OCI-LY7 (cell line): Measurements from ENCODE around the gene ARHGAP9. TPM values are rescaled to one million over a fixed set of nuclear protein-coding genes. Genes with fewer than 3 reads are reported as not detected.
A peak's percentile ranks its signal among the peaks of the same experiment; 100 is the strongest.

Source experiments
- BruUV-seq: library from RNA; stranded (reverse); fragments of 400-500 nt; replicated peaks from 2 replicates; lab custom pipeline; 2021; lab: Mats Ljungman, UMichigan
- CTCF ChIA-PET: fragments of 300-600 bp; sonication (Branson Sonifier 250); formaldehyde crosslinking; loops from one replicate; lab custom pipeline; 2022; ENCODE audit warnings: antibody characterized with exemption; ENCODE audit not compliant: unreplicated experiment; lab: Charles Lee
- POLR2A ChIA-PET: fragments of 300-600 bp; sonication (Branson Sonifier 250); formaldehyde crosslinking; loops from one replicate; lab custom pipeline; 2022; ENCODE audit warnings: antibody characterized with exemption; lab: Charles Lee
- DNase-seq: peaks from one replicate; pipeline ENCODE4 v3.0.0-alpha.2; 2015; ENCODE audit warnings: low spot score
- H2AFZ ChIP-seq: fragments of 200-600 bp; sonication (generic), shearing (Covaris generic); 2 replicates; pipeline ENCODE4 v1.6.1; 2014; ENCODE audit warnings: mild to moderate bottlenecking, antibody characterized with exemption, low read length, moderate library complexity
- H3K27ac ChIP-seq: fragments of 200-600 bp; sonication (generic); 2 replicates; pipeline ENCODE4 v1.5.1; 2014; ENCODE audit warnings: mixed run types, low read depth, mild to moderate bottlenecking, moderate library complexity, low read length, inconsistent platforms; ENCODE audit not compliant: poor library complexity, severe bottlenecking
- H3K36me3 ChIP-seq: fragments of 200-600 bp; sonication (generic); 2 replicates; pipeline ENCODE4 v1.6.1; 2014; ENCODE audit warnings: mild to moderate bottlenecking, antibody characterized with exemption, low read length, moderate library complexity, mixed read lengths; ENCODE audit not compliant: insufficient read depth
- H3K4me1 ChIP-seq: fragments of 200-600 bp; sonication (generic); 2 replicates; pipeline ENCODE4 v1.5.1; 2014; ENCODE audit warnings: mild to moderate bottlenecking, low read length; ENCODE audit not compliant: insufficient read depth, poor library complexity, severe bottlenecking
- H3K4me2 ChIP-seq: fragments of 200-600 bp; sonication (generic); 2 replicates; pipeline ENCODE4 v1.6.1; 2014; ENCODE audit warnings: mild to moderate bottlenecking, low read length
- H3K4me3 ChIP-seq: fragments of 200-600 bp; sonication (generic); 2 replicates; pipeline ENCODE4 v1.5.1; 2014; ENCODE audit warnings: mild to moderate bottlenecking, low read depth, low read length; ENCODE audit not compliant: poor library complexity, severe bottlenecking
- H3K79me2 ChIP-seq: fragments of 200-600 bp; sonication (generic); 2 replicates; pipeline ENCODE4 v1.6.1; 2016; ENCODE audit warnings: low read depth, mild to moderate bottlenecking, low read length, moderate library complexity, mixed read lengths; ENCODE audit not compliant: insufficient read depth
- H3K9me2 ChIP-seq: fragments of 200-600 bp; sonication (generic); 2 replicates; pipeline ENCODE4 v1.6.1; 2016; ENCODE audit warnings: mild to moderate bottlenecking, low read length, mixed read lengths; ENCODE audit not compliant: insufficient read depth
- H3K9me3 ChIP-seq: fragments of 200-600 bp; sonication (generic); 2 replicates; pipeline ENCODE4 v1.6.1; 2014; ENCODE audit warnings: mild to moderate bottlenecking, mixed run types, low read length, mixed read lengths
- H4K20me1 ChIP-seq: fragments of 200-600 bp; sonication (generic); 2 replicates; pipeline ENCODE4 v1.6.1; 2014; ENCODE audit warnings: mild to moderate bottlenecking, antibody characterized with exemption, low read length, moderate library complexity, mixed read lengths; ENCODE audit not compliant: insufficient read depth
- EZH2phosphoT487 ChIP-seq: fragments of 200-600 bp; sonication (generic); IDR thresholded peaks from 2 replicates; pipeline ENCODE4 v1.6.1; 2018; ENCODE audit warnings: low read depth, borderline replicate concordance, mild to moderate bottlenecking, mixed run types, antibody characterized with exemption, low read length, moderate library complexity, mixed read lengths
- intact Hi-C: fragments of 100-400 bp; cut with micrococcal nuclease; formaldehyde crosslinking; loops from one replicate; pipeline ENCODE4 v1.10.0; 2022; ENCODE audit not compliant: unreplicated experiment
- total RNA-seq, 2 experiments: library from RNA; depleted of rRNA in 1 of 2; stranded (reverse); fragments of >200 nt in 1 of 2; shearing (Covaris generic) in 1 of 2; gene quantifications; 2 replicates each; pipeline ENCODE4 v1.2.3, GENCODE V29; 2014 to 2022
- TF ChIP-seq, protein P1 (sequence below): fragments of 200-600 bp; sonication (generic); conservative IDR thresholded peaks from 2 replicates; pipeline ENCODE4 v1.5.1; 2014; ENCODE audit warnings: mild to moderate bottlenecking, antibody characterized with exemption, low read length, moderate library complexity, mixed read lengths

The ARHGAP9 gene
- total RNA-seq, 2 experiments from 2014 or later, result 66.2 to 111 TPM

DNA sequence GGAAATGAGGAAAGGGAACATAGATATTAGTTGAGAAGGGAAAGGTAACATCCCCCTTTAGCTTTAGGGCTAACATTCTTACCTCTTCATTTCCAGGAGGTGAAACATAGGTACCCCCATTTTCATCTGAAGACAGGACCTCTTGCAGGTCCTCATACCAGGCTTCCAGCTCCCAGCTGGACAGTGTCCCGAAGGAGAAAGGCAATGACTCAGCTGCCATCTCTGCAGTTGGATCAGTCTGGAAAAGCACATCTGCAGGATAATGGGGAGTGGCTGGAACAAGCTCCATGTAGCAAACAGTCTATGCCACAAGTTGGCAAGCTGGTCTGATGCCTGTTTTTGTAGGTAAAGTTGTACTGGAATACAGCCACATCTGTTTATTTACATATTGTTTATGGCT lies 37.5 kb upstream of the ARHGAP9 start:
- no peak for DNase-seq
- Histone ChIP-seq H3K4me1 (peaks cover 30% of the 10 kb centered on the region), H3K9me3 (no peaks in the 10 kb centered on the region), H3K27ac (no peak overlapping the region), H3K4me2 (no peak overlapping the region), H3K4me3 (no peak overlapping the region), H3K79me2 (peaks cover 23% of the 10 kb centered on the region), H4K20me1 (peaks cover 10% of the 10 kb centered on the region), H2AFZ (no peak overlapping the region), H3K9me2 (no peaks in the 10 kb centered on the region), H3K36me3 (peaks cover 78% of the 10 kb centered on the region)
- no peak for TF ChIP-seq EZH2phosphoT487
- TF ChIP-seq, protein P1, sequence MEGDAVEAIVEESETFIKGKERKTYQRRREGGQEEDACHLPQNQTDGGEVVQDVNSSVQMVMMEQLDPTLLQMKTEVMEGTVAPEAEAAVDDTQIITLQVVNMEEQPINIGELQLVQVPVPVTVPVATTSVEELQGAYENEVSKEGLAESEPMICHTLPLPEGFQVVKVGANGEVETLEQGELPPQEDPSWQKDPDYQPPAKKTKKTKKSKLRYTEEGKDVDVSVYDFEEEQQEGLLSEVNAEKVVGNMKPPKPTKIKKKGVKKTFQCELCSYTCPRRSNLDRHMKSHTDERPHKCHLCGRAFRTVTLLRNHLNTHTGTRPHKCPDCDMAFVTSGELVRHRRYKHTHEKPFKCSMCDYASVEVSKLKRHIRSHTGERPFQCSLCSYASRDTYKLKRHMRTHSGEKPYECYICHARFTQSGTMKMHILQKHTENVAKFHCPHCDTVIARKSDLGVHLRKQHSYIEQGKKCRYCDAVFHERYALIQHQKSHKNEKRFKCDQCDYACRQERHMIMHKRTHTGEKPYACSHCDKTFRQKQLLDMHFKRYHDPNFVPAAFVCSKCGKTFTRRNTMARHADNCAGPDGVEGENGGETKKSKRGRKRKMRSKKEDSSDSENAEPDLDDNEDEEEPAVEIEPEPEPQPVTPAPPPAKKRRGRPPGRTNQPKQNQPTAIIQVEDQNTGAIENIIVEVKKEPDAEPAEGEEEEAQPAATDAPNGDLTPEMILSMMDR, result no peak
- POLR2A ChIA-PET, result no interaction called here
- BruUV-seq, result no TSS peak
- CTCF ChIA-PET, result interaction anchor here (1.1 kb wide), 1 partner anchor 58 kb away, joined by 3 read pairs; no protein-coding TSS in a partner anchor
- intact Hi-C loops, result no loop called here

DNA sequence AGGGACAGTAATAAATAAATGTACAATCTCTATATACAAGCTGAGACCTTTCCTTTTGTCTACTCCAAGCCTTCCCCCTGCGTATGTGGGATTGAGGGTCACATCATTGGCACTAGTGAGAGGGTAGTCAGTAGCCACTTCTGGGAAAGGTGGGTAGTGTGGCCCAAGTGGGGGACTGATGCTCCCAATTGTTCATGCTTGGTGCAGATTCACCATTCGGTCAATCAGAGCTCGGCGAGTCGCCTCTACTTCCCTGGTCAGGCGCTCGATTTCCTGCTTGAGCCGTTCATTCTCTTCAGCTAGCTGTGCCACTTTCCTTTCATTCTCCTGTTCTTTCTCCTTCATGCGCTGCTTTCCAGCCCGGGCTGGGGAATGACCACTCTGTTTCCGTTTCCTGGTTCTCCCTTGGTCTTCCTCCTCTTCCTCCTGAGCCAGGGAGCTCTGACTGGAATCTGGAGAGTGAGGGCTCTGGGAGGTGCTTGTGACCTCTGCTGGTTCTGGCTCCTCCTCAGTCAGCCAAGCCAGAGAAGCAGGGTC lies 37.0 kb upstream of the ARHGAP9 start:
- Histone ChIP-seq H3K4me1 (peaks cover 25% of the 10 kb centered on the region), H2AFZ (no peak overlapping the region), H3K9me2 (no peaks in the 10 kb centered on the region), H3K27ac (no peak overlapping the region), H3K4me2 (no peak overlapping the region), H3K9me3 (no peaks in the 10 kb centered on the region), H3K36me3 (peaks cover 83% of the 10 kb centered on the region), H3K4me3 (no peak overlapping the region), H4K20me1 (peaks cover 10% of the 10 kb centered on the region), H3K79me2 (peaks cover 23% of the 10 kb centered on the region)
- ChIA-PET POLR2A (interaction anchor here (1.6 kb wide), 1 partner anchor 36 kb away, joined by 5 read pairs; no protein-coding TSS in a partner anchor), CTCF (interaction anchor here (0.6 kb wide), 1 partner anchor 25 kb away, joined by 3 read pairs; no protein-coding TSS in a partner anchor)
- TF ChIP-seq EZH2phosphoT487, result no peak
- TF ChIP-seq, protein P1, result no peak
- intact Hi-C loops, result no loop called here
- no TSS peak for BruUV-seq
- DNase-seq, result no peak

DNA sequence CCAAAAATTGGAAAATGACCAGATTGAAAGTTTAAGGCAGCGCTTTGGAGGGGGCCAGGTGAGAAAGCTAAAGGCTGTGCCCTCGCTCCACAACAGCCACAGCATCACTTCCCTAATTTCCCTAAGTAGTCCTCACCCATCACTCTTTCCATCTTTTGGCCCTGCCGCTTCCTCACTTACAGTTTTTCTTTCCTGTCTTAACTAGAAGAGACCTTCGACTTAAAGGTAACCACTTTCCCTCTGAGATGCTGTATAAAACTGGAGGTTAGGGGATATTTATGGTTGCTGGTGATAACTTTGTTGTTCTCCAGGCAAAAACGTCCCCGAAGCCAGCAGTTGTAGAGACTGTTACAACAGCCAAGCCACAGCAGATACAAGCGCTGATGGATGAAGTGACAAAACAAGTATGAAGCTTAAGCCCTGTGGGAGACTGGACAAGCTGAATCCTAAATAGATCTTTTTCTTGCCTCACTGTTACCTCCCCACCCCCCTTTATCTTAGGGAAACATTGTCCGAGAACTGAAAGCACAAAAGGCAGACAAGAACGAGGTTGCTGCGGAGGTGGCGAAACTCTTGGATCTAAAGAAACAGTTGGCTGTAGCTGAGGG lies 36.4 kb upstream of the ARHGAP9 start:
- Histone ChIP-seq H3K4me1 (peaks cover 19% of the 10 kb centered on the region), H3K4me2 (no peak overlapping the region), H3K79me2 (peaks cover 23% of the 10 kb centered on the region), H3K9me3 (no peaks in the 10 kb centered on the region), H3K27ac (peak overlapping the region; percentile 10), H4K20me1 (peaks cover 10% of the 10 kb centered on the region), H2AFZ (no peak overlapping the region), H3K36me3 (peaks cover 89% of the 10 kb centered on the region), H3K9me2 (no peaks in the 10 kb centered on the region), H3K4me3 (no peak overlapping the region)
- no peak for DNase-seq
- ChIA-PET POLR2A (interaction anchor here (1.6 to 1.8 kb wide), 2 partner anchors 11 to 36 kb away, joined by 5 to 11 read pairs; no protein-coding TSS in a partner anchor), CTCF (interaction anchor here (0.6 kb wide), 1 partner anchor 25 kb away, joined by 3 read pairs; no protein-coding TSS in a partner anchor)
- TF ChIP-seq, protein P1, result no peak
- TF ChIP-seq EZH2phosphoT487, result no peak
- TSS peak; percentile 53 for BruUV-seq
- intact Hi-C loops, result no loop called here
